SJCRH30 (cell line): ENCODE measurements around the gene C5AR1. TPM values are rescaled to one million over a fixed set of nuclear protein-coding genes. Genes with fewer than 3 reads are reported as not detected.
A peak's percentile ranks its signal among the peaks of the same experiment; 100 is the strongest.

Source experiments
- DNase-seq, 2 experiments: peaks; one replicate each; pipeline ENCODE4 v3.0.0-alpha.2; 2015 to 2020
- H3K27ac ChIP-seq: fragments of 250-450 bp; sonication (Bioruptor Pico); 2 replicates; pipeline ENCODE4 v1.5.1; 2020; ENCODE audit warnings: mild to moderate bottlenecking, moderate library complexity
- H3K27me3 ChIP-seq: fragments of 250-450 bp; sonication (Bioruptor Pico); 2 replicates; pipeline ENCODE4 v1.5.1; 2020; ENCODE audit warnings: mild to moderate bottlenecking, moderate library complexity
- H3K36me3 ChIP-seq: fragments of 250-450 bp; sonication (Bioruptor Pico); 2 replicates; pipeline ENCODE4 v1.5.1; 2020; ENCODE audit warnings: mild to moderate bottlenecking, moderate library complexity
- H3K4me1 ChIP-seq: fragments of 250-450 bp; sonication (Bioruptor Pico); 2 replicates; pipeline ENCODE4 v1.5.1; 2020; ENCODE audit warnings: mild to moderate bottlenecking, moderate library complexity
- H3K4me3 ChIP-seq: fragments of 250-450 bp; sonication (Bioruptor Pico); 2 replicates; pipeline ENCODE4 v1.5.1; 2020; ENCODE audit warnings: mild to moderate bottlenecking, moderate library complexity
- H3K9me3 ChIP-seq: fragments of 250-450 bp; sonication (Bioruptor Pico); replicated peaks from 2 replicates; pipeline ENCODE4 v1.5.1; 2020; ENCODE audit warnings: mild to moderate bottlenecking, moderate library complexity
- total RNA-seq: library from RNA; depleted of rRNA; stranded (reverse); fragments of >200 nt; shearing (Covaris generic); gene quantifications from 2 replicates; pipeline ENCODE4 v1.2.3, GENCODE V29; 2014

C5AR1 gene
- total RNA-seq, 1 experiment from 2014 or later: not detected

DNA sequence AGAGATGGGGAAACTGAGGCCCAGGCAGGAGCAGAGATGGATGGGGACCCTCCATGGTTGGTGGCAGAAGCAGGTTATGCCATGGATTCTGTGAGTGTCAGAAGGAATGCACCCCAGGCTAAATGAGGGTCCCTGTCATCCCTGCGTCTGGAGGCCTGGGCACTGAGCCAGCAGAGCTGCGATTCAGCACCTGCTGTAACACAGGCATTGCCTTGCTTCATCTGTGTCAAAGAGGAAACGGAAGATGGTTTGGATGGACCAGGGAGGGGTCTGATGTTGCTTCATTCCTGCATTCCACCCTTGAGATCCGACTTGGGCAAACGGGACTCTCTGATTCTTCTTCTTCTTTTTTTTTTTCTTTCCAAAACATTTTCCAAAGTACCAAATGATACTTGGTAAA is 1.2 kb downstream of the C5AR1 start:
- no peak overlapping the region for H3K4me3 ChIP-seq
- H3K27ac ChIP-seq: no peak overlapping the region
- peaks cover 4% of the 10 kb centered on the region; the same call in 1 of the 2 replicates for H3K4me1 ChIP-seq
- H3K36me3 ChIP-seq: no peaks in the 10 kb centered on the region
- H3K9me3 ChIP-seq: no peaks in the 10 kb centered on the region
- no peaks in the 10 kb centered on the region for H3K27me3 ChIP-seq
- peak; percentile 67 to 72 for DNase-seq

DNA sequence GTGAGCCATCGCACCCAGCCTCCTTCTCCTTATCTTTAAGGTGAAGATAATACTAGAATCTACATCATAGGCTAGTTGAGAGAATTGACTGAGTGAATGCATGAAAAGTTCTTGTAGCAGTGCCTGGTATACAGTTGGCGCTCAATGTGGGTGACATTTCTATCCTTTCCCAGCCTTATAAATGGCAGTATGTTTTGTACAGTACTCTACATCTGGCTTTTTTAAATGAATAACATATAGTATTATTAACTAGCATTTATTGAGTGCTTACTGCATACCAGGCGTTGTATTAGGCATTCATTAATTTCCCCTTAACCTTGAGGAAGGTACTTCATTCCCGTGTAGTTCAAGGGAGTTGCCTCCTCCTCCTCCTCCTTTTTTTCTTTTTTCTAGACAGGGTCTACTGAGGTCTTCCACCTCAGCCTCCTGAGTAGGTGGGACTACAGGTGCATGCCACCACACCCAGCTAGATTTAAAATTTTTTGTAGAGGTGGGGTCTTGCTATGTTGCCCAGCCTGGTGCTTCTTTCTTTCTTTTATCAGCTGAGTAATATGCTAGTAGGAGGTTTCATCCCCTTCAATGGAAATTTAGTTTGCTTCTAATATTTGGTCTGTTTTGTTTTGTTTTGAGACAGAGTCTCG is 2.8 kb downstream of the C5AR1 start:
- Histone ChIP-seq H3K27me3 (no peaks in the 10 kb centered on the region), H3K9me3 (no peaks in the 10 kb centered on the region), H3K36me3 (no peaks in the 10 kb centered on the region), H3K27ac (no peak overlapping the region), H3K4me3 (no peak overlapping the region), H3K4me1 (peaks cover 4% of the 10 kb centered on the region; the same call in 1 of the 2 replicates)
- no peak for DNase-seq

DNA sequence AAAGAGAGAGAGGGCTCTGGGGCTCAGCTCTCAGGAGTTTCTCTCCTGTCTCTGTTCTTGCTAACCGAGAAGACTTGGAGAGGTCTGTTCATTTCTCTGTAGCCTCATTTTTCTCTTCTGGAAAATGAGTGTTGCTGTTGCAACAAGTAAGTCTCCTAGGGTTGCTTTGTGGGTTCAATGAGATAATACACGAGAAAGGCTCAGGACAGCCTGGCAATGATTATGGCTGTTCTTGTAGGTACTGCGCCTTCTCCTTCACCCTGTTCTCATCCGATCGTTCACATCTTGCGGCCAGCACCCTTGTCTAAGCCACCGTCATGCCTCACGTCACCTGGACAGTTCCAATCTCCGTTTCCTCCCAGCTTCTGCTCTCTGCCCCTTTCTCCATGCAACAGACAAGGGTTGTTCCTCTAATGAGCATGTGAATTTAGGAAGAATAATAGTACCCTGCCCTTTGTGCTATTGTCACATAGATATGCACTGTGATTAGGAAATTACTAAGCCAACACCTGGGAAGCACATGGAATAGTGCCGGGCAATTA is 4.2 kb downstream of the C5AR1 start:
- H3K36me3 ChIP-seq: no peaks in the 10 kb centered on the region
- no peak overlapping the region for H3K27ac ChIP-seq

DNA sequence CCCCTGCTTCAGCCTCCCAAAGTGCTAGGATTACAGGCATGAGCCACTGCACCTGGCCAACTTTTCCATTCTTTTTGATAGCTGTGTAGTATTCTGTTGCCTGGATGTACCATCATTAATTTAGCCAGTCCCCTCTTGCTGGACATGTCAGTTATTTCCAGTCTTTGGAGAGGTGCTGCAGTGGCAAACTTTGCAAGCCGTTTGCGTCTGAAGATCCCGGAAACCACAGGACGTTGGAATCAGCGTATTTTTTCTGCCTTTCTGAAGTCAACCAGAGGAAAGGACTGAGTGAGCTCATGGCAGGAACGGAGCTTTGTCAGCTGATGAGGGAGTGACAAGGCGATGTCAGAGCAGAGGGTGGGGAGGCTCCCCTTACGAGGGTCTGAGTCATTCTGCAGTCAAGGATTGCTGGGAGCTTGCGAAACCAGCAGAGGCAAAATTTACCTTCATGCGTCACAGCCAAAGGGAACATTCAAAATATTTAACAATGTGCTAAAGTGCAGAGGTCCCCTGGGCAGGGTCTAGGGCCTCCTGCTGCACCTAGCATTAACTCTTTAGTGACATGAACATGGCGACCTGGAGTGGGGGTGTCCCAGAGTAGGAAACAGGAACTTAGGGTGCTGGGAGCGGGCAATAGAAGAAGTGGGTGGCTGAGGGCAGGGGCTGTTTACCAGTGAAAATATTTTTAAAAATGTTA is 5.6 kb downstream of the C5AR1 start:
- Histone ChIP-seq H3K9me3 (no peaks in the 10 kb centered on the region), H3K36me3 (no peaks in the 10 kb centered on the region), H3K27ac (no peak overlapping the region), H3K4me1 (no peaks in the 10 kb centered on the region; the same call in 1 of the 2 replicates), H3K27me3 (no peaks in the 10 kb centered on the region), H3K4me3 (no peak overlapping the region)
- no peak for DNase-seq

More for the DNA sequence above, 4.2 kb downstream of the C5AR1 start:
- Histone ChIP-seq H3K4me1 (peaks cover 4% of the 10 kb centered on the region; the same call in 1 of the 2 replicates), H3K9me3 (no peaks in the 10 kb centered on the region), H3K27me3 (no peaks in the 10 kb centered on the region), H3K4me3 (no peak overlapping the region)
- DNase-seq: no peak

DNA sequence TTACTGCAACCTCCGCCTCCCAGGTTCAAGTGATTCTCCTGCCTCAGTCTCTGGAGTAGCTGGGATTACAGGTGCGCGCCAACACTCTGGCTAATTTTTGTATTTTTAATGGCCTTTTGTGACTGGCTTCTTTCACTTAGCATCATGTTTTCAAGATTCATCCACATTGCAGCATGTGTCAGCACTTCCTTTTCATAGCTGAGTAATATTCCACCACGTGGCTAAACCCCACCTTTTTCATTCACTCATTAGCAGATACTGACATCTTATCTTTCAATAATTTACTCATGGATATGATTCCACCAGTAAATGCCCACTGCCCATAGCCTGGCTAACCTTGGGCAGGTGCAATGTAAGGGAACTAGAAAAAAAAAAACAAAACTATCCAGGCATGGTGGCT is 6.9 kb downstream of the C5AR1 start:
- no peak for DNase-seq
- no peaks in the 10 kb centered on the region for H3K4me1 ChIP-seq
- no peaks in the 10 kb centered on the region for H3K36me3 ChIP-seq
- no peak overlapping the region for H3K27ac ChIP-seq
- H3K4me3 ChIP-seq: no peak overlapping the region
- no peaks in the 10 kb centered on the region for H3K27me3 ChIP-seq
- no peaks in the 10 kb centered on the region for H3K9me3 ChIP-seq

DNA sequence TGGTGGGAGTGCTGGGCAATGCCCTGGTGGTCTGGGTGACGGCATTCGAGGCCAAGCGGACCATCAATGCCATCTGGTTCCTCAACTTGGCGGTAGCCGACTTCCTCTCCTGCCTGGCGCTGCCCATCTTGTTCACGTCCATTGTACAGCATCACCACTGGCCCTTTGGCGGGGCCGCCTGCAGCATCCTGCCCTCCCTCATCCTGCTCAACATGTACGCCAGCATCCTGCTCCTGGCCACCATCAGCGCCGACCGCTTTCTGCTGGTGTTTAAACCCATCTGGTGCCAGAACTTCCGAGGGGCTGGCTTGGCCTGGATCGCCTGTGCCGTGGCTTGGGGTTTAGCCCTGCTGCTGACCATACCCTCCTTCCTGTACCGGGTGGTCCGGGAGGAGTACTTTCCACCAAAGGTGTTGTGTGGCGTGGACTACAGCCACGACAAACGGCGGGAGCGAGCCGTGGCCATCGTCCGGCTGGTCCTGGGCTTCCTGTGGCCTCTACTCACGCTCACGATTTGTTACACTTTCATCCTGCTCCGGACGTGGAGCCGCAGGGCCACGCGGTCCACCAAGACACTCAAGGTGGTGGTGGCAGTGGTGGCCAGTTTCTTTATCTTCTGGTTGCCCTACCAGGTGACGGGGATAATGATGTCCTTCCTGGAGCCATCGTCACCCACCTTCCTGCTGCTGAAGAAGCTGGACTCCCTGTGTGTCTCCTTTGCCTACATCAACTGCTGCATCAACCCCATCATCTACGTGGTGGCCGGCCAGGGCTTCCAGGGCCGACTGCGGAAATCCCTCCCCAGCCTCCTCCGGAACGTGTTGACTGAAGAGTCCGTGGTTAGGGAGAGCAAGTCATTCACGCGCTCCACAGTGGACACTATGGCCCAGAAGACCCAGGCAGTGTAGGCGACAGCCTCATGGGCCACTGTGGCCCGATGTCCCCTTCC is 10.5 kb downstream of the C5AR1 start:
- Histone ChIP-seq H3K9me3 (no peaks in the 10 kb centered on the region), H3K27ac (no peak overlapping the region), H3K36me3 (no peaks in the 10 kb centered on the region), H3K4me1 (no peaks in the 10 kb centered on the region), H3K4me3 (no peak overlapping the region), H3K27me3 (no peaks in the 10 kb centered on the region)
- DNase-seq: no peak

DNA sequence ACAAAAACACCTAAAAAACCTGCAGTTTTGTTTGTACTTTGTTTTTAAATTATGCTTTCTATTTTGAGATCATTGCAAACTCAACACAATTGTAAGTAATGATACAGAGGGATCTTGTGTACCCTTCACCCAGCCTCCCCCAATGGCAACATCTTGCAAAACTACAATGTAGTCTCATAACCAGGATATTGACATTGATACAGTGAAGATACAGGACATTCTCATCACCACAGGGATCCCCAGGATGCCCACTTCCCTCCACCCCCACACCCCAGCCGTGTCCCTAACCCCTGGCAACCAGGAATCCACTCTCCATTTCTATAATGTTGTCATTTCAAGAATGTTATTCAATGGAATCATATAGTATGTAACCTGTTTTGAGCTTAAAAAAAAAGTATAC is 12.0 kb downstream of the C5AR1 start:
- H3K27ac ChIP-seq: no peak overlapping the region
- H3K9me3 ChIP-seq: no peaks in the 10 kb centered on the region
- H3K27me3 ChIP-seq: no peaks in the 10 kb centered on the region
- DNase-seq: no peak
- H3K4me3 ChIP-seq: no peak overlapping the region
- H3K36me3 ChIP-seq: no peaks in the 10 kb centered on the region
- H3K4me1 ChIP-seq: no peaks in the 10 kb centered on the region

DNA sequence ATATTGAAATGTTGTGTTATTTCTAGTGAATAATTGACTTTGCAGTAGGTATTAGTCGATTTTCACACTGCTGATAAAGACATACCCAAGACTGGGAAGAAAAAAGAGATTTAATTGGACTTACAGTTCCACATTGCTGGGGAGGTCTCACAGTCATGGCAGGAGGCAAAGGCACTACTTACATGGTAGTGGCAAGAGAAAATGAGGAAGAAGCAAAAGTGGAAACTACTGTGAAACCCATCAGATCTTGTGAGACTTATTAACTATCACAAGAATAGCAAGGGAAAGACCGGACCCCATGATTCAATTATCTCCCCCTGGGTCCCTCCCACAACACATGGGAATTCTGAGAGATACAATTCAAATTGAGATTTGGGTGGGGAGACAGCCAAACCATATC is 12.4 kb downstream of the C5AR1 start:
- H3K9me3 ChIP-seq: no peaks in the 10 kb centered on the region
- no peaks in the 10 kb centered on the region for H3K36me3 ChIP-seq
- no peak overlapping the region for H3K27ac ChIP-seq
- no peak overlapping the region for H3K4me3 ChIP-seq
- DNase-seq: no peak
- no peaks in the 10 kb centered on the region for H3K4me1 ChIP-seq
- H3K27me3 ChIP-seq: no peaks in the 10 kb centered on the region

DNA sequence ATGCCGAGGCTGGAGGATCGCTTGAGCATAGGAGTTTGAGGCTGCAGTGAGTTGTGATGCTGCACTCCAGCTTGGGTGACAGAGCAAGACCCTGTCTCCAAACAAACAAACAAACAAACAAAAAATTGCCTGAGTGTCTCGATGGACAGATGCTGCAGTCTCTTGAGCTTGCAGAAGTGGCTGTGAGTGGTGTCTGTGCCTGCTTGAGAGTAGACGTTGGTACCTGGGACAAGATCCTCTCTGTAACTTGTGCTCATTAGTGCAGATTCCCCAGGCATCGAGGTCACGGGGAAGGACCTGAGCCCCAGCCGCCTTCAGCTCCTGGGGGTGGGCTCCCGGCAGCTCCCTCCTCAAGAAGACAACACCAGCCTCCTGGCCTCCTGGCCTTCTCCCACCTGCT is 13.7 kb downstream of the C5AR1 start:
- no peak for DNase-seq
- Histone ChIP-seq H3K36me3 (no peaks in the 10 kb centered on the region), H3K9me3 (no peaks in the 10 kb centered on the region), H3K4me1 (no peaks in the 10 kb centered on the region), H3K27me3 (no peaks in the 10 kb centered on the region), H3K4me3 (no peak overlapping the region), H3K27ac (no peak overlapping the region)

DNA sequence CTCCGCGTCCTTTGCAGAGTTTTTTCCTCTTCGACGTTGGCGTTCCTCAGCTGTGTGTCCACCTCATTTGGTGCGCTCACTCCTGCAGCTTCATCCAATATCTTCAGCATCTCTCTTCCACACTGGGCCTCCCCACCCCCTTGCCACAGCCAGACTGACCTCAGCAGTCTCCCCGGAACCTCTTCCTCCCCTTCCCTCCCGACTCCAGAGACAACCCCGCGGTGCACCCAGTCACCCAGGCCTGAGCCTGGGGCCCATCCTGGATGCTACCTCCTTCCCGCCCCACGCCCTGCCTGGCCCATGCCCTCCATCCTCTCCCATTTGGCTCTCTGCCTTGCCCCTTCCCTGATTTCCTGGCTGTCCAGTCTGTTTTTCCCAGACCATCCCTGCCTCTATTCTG is 14.2 kb downstream of the C5AR1 start:
- no peaks in the 10 kb centered on the region for H3K4me1 ChIP-seq
- no peaks in the 10 kb centered on the region for H3K36me3 ChIP-seq
- H3K27me3 ChIP-seq: no peaks in the 10 kb centered on the region
- H3K4me3 ChIP-seq: no peak overlapping the region
- DNase-seq: no peak
- H3K9me3 ChIP-seq: no peaks in the 10 kb centered on the region
- no peak overlapping the region for H3K27ac ChIP-seq

DNA sequence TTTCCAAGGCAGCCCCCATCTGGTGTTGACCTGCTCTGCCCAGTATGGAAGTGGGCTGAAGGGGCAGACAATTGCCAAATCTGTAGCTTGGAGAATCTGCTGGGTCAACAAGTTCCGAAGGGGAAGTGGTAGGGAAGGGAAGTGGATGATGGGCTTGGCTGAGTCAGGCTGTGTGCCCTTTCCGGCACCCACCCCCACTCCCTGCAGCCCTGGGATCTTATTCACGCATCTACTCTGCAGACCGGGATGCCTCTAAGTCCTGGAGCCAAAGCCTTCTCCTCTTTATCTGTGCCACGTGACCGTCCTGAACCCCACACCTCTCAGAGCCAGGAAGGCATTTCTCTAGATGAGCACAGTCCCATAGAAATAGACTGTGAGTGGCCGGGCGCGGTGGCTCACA is 14.8 kb downstream of the C5AR1 start:
- H3K27me3 ChIP-seq: no peaks in the 10 kb centered on the region
- no peaks in the 10 kb centered on the region for H3K9me3 ChIP-seq
- no peak overlapping the region for H3K27ac ChIP-seq
- no peaks in the 10 kb centered on the region for H3K36me3 ChIP-seq
- no peaks in the 10 kb centered on the region for H3K4me1 ChIP-seq
- no peak for DNase-seq
- H3K4me3 ChIP-seq: no peak overlapping the region

DNA sequence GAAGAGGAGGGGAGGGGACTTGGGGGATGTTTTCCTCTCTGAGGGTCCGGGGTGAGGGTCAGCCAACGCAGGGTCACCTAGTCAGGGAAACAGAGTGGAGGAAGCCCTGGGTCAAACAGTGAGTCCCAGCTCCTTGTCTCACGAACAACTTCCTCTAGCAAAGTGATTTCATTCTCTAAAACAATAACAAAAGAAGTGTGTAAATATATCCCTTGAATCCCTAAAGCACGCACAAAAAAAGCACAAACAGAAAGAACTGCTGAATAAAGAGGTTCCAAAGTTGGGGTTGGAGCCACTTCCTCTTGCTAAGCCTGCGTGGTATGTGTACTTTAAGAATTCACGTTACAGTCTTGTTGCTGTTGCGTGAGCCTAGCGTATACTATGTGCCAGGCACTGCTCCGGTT is 20.8 kb downstream of the C5AR1 start:
- no peaks in the 10 kb centered on the region for H3K9me3 ChIP-seq
- H3K4me1 ChIP-seq: no peaks in the 10 kb centered on the region
- no peak for DNase-seq
- H3K4me3 ChIP-seq: no peak overlapping the region
- H3K27me3 ChIP-seq: peaks cover 4% of the 10 kb centered on the region; the same call in 1 of the 2 replicates
- H3K27ac ChIP-seq: no peak overlapping the region
- H3K36me3 ChIP-seq: no peaks in the 10 kb centered on the region

DNA sequence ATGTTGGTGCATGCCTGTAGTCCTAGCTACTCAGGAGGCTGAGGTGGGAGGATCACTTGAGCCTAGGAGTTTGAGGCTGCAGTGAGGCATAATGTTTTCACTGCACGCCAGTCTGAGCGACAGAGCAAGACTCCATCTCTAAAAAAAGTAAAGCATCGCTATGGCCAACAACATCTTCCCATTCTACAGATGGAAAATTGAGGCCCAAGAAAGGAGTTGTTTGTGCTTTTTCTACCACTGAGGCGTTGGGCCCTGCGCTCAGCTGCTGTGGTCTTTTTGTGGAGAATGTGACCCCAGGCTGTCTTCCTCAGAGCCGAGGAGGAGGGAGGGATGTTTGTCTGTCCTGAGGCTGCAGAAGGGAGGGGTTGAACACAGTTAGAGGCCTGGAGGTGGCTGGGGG is 21.8 kb downstream of the C5AR1 start:
- H3K9me3 ChIP-seq: no peaks in the 10 kb centered on the region

DNA sequence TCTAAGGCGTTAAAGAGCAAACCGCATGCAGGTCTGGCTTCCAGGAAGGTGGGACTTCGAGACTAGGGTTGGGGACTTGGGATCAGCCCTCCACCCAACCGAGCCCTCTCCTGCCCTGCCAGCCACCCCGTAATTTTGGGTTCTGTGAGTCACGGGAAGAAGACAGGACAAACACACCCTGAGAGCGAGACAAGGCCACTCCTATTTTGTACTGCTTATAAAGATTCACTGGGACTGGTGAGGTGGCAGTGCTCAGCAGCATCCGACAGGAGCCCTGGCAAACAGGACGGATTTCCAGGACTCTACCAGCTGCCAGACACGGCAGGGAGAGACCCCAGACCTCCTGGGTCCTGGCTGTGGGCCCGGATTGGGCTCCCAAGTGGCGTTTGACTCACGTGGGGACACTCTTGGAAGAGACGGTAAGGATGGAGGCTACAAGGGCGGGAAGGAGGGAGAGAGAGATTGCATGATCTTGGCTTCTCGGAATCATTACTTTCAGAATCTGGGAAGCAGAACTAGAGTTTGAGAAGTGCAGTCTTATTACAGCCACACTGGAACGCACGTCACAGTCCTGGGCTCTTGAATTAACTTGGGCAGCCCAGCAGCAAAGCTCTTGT is 22.4 kb downstream of the C5AR1 start, which contains the start of gene C5AR2:
Gene C5AR2, plus strand, starts transcription at position 245 of the 617 bp plus-strand sequence. CDS start 8,625 bp downstream, outside the sequence.
- Histone ChIP-seq H3K4me1 (no peaks in the 10 kb centered on the region), H3K9me3 (no peaks in the 10 kb centered on the region), H3K27me3 (peaks cover 4% of the 10 kb centered on the region; the same call in 1 of the 2 replicates), H3K36me3 (no peaks in the 10 kb centered on the region), H3K27ac (no peak within 1 kb of the TSS), H3K4me3 (no peak within 1 kb of the TSS)
- no peak for DNase-seq

More for the DNA sequence above, 21.8 kb downstream of the C5AR1 start:
- Histone ChIP-seq H3K27me3 (peaks cover 4% of the 10 kb centered on the region; the same call in 1 of the 2 replicates), H3K4me1 (no peaks in the 10 kb centered on the region), H3K27ac (no peak overlapping the region), H3K4me3 (no peak overlapping the region), H3K36me3 (no peaks in the 10 kb centered on the region)
- no peak for DNase-seq
